Stimulated activated CD8-positive, alpha-beta memory T cell treated with anti-CD3 and anti-CD28 coated beads, Interleukin-7, amount 100 ng/mL, for 24 hours (primary cell): ENCODE results near the gene LAMP1.
A peak's percentile ranks its signal among the peaks of the same experiment; 100 is the strongest.
"Not testable (repeated sequence)": the region's sequence is repeated elsewhere in the genome, so short reads cannot be mapped to it uniquely, and the experiment has no call there.

Source experiments
- DNase-seq: peaks from one replicate; pipeline ENCODE4 v3.0.0-alpha.2; 2020; ENCODE audit warnings: low read depth

Gene LAMP1

GRCh38 chr13:113296823-113297369 is at the start of gene LAMP1:
Gene LAMP1, plus strand, starts transcription at chr13:113297239. Its CDS starts 196 bp downstream, at chr13:113297435.
- peak; percentile 98 for DNase-seq

GRCh38 chr13:113252516-113253095 is 44.4 kb upstream of the LAMP1 start:
- DNase-seq: no peak

GRCh38 chr13:113257908-113258307 is 39.1 kb upstream of the LAMP1 start:
- DNase-seq: not testable (repeated sequence)

GRCh38 chr13:113258321-113259054 is 38.6 kb upstream of the LAMP1 start:
- DNase-seq: no peak

- DNase-seq: no peak
Measured at GRCh38 chr13:113260996-113261395, 36.0 kb upstream of the LAMP1 start.

GRCh38 chr13:113263016-113263415 is 34.0 kb upstream of the LAMP1 start:
- DNase-seq: not testable (repeated sequence)

- no peak for DNase-seq
Measured at GRCh38 chr13:113267642-113268405, 29.2 kb upstream of the LAMP1 start.

GRCh38 chr13:113272031-113272430 is 25.0 kb upstream of the LAMP1 start:
- no peak for DNase-seq

GRCh38 chr13:113272701-113273181 is 24.3 kb upstream of the LAMP1 start:
- DNase-seq: no peak

- DNase-seq: no peak
Measured at GRCh38 chr13:113273321-113273720, 23.7 kb upstream of the LAMP1 start.

- DNase-seq: no peak
Measured at GRCh38 chr13:113273851-113274590, 23.0 kb upstream of the LAMP1 start.

- DNase-seq: no peak
Measured at GRCh38 chr13:113274721-113275120, 22.3 kb upstream of the LAMP1 start.

- no peak for DNase-seq
Measured at GRCh38 chr13:113275387-113275786, 21.7 kb upstream of the LAMP1 start.

- no peak for DNase-seq
Measured at GRCh38 chr13:113280126-113280525, 16.9 kb upstream of the LAMP1 start.

- no peak for DNase-seq
Measured at GRCh38 chr13:113283904-113284303, 13.1 kb upstream of the LAMP1 start.

- no peak for DNase-seq
Measured at GRCh38 chr13:113288880-113289279, 8.2 kb upstream of the LAMP1 start.

- DNase-seq: no peak
Measured at GRCh38 chr13:113291129-113291528, 5.9 kb upstream of the LAMP1 start.

- DNase-seq: peak; percentile 6
Measured at GRCh38 chr13:113292021-113292862, 4.8 kb upstream of the LAMP1 start.

- DNase-seq: no peak
Measured at GRCh38 chr13:113293686-113294085, 3.4 kb upstream of the LAMP1 start.

GRCh38 chr13:113295776-113296175 is 1.3 kb upstream of the LAMP1 start:
- no peak for DNase-seq
